ENCODE measurements around the gene NVL.

The NVL gene

GRCh38 chr1:224276771-224277487 is 53.0 kb downstream of the NVL start:
- peak; percentile 58 for FAIRE-seq

GRCh38 chr1:224274970-224275626 is 54.9 kb downstream of the NVL start:
- no peak for FAIRE-seq

GRCh38 chr1:224273641-224274040 is 56.3 kb downstream of the NVL start:
- no peak for FAIRE-seq

- no peak for FAIRE-seq
Observed at GRCh38 chr1:224271106-224271505, 58.9 kb downstream of the NVL start.

- FAIRE-seq: no peak
Observed at GRCh38 chr1:224267925-224268324, 62.0 kb downstream of the NVL start.

GRCh38 chr1:224266915-224267856 is 62.8 kb downstream of the NVL start:
- no peak for FAIRE-seq

- FAIRE-seq: no peak
Observed at GRCh38 chr1:224266105-224266914, 63.7 kb downstream of the NVL start.

- FAIRE-seq: no peak
Observed at GRCh38 chr1:224264321-224264720, 65.7 kb downstream of the NVL start.

- FAIRE-seq: no peak
Observed at GRCh38 chr1:224262373-224263054, 67.5 kb downstream of the NVL start.

- no peak for FAIRE-seq
Observed at GRCh38 chr1:224259986-224260385, 70.0 kb downstream of the NVL start.

- FAIRE-seq: no peak
Observed at GRCh38 chr1:224258351-224258750, 71.6 kb downstream of the NVL start.

- FAIRE-seq: no peak
Observed at GRCh38 chr1:224256640-224257039, 73.3 kb downstream of the NVL start.

GRCh38 chr1:224253721-224254120 is 76.3 kb downstream of the NVL start:
- no peak for FAIRE-seq

- FAIRE-seq: no peak
Observed at GRCh38 chr1:224252479-224252878, 77.5 kb downstream of the NVL start.

- FAIRE-seq: no peak
Observed at GRCh38 chr1:224251741-224252146, 78.2 kb downstream of the NVL start.

GRCh38 chr1:224245188-224245587 is 84.8 kb downstream of the NVL start:
- FAIRE-seq: no peak

- FAIRE-seq: no peak
Observed at GRCh38 chr1:224238756-224239155, 91.2 kb downstream of the NVL start.

- FAIRE-seq: no peak
Observed at GRCh38 chr1:224238212-224238611, 91.8 kb downstream of the NVL start.

- FAIRE-seq: no peak
Observed at GRCh38 chr1:224237119-224237881, 92.7 kb downstream of the NVL start.

- no peak for FAIRE-seq
Observed at GRCh38 chr1:224235813-224236493, 94.0 kb downstream of the NVL start.
